K562 (cell line): ENCODE measurements around the gene FAM187B. TPM values are rescaled to one million over a fixed set of nuclear protein-coding genes. Genes with fewer than 3 reads are reported as not detected.

ENCODE experiments used
- ATAC-seq: fragments of 200-7000 bp; cut with Tn5 transposase; 3 replicates; pipeline ENCODE4 v1.9.1; 2020; ENCODE audit warnings: moderate library complexity
- BruUV-seq: library from RNA; stranded (reverse); fragments of 400-500 nt; replicated peaks from 2 replicates; lab custom pipeline; 2021; lab: Mats Ljungman, UMichigan
- CTCF ChIA-PET: fragments of 300-600 bp; formaldehyde crosslinking; extraction: SDS; loops from one replicate; lab custom pipeline; 2021; ENCODE audit warnings: low intra/inter-chr PET ratio; lab: Yijun Ruan, JAX
- POLR2A ChIA-PET: fragments of 300-600, 350-650 bp; sonication (Branson Sonifier 250); formaldehyde crosslinking; extraction: SDS; loops from one replicate; lab custom pipeline; 2021; ENCODE audit warnings: antibody characterized with exemption, inconsistent platforms; lab: Yijun Ruan, JAX
- DNase-seq, 4 experiments: peaks; one replicate each; pipeline versions ENCODE4 v3.0.0 to v3.0.0-alpha.2; 2011 to 2018; ENCODE audit warnings: low spot score in 3 of 4, mixed read lengths in 3 of 4; ENCODE audit errors: extremely low read depth in 1 of 4
- FAIRE-seq: peaks from 2 replicates; lab custom pipeline; 2011; peaks lifted over from hg19 to GRCh38; lab: Jason Lieb, UNC
- H2AFZ ChIP-seq: 2 replicates; pipeline ENCODE4 v1.6.0; 2011; ENCODE audit warnings: low read depth, low read length, control low read depth, inconsistent platforms
- H3K27ac ChIP-seq: fragments of 200-600 bp; 3 replicates; pipeline ENCODE4 v1.8.0; 2011; ENCODE audit warnings: low read depth, mild to moderate bottlenecking, control low read depth, inconsistent platforms, low read length, moderate library complexity, mixed read lengths; ENCODE audit errors: extremely low read depth
- H3K27me3 ChIP-seq, 2 experiments: fragments of 300-600 bp in 1 of 2; 2 replicates in 1 of 2; 3 replicates in 1 of 2; pipeline versions ENCODE4 v1.6.0 to v1.8.0; 2011; ENCODE audit warnings: inconsistent platforms in 2 of 2, low read length in 2 of 2, mild to moderate bottlenecking in 1 of 2, mixed read lengths in 1 of 2, moderate library complexity in 1 of 2; ENCODE audit not compliant: control insufficient read depth in 2 of 2, insufficient read depth in 2 of 2
- H3K36me3 ChIP-seq: fragments of 300-600 bp; 3 replicates; pipeline ENCODE4 v1.8.0; 2011; ENCODE audit warnings: mild to moderate bottlenecking, low read length, inconsistent platforms; ENCODE audit not compliant: control insufficient read depth, insufficient read depth
- H3K4me1 ChIP-seq, 2 experiments: fragments of 200-600 bp in 1 of 2; replicated peaks in 1 of 2; 2 replicates in 1 of 2; 3 replicates in 1 of 2; pipeline versions ENCODE4 v1.5.1 to v1.8.0; 2011; ENCODE audit warnings: inconsistent platforms in 2 of 2, low read length in 2 of 2, mild to moderate bottlenecking in 1 of 2, mixed read lengths in 1 of 2, moderate library complexity in 1 of 2; ENCODE audit not compliant: control insufficient read depth in 2 of 2, insufficient read depth in 2 of 2
- H3K4me2 ChIP-seq: 2 replicates; pipeline ENCODE4 v1.6.1; 2011; ENCODE audit warnings: low read length, control low read depth, inconsistent platforms, mixed read lengths; ENCODE audit not compliant: insufficient read depth
- H3K4me3 ChIP-seq: fragments of 200-600 bp; sonication (generic), shearing (Covaris generic); 2 replicates; pipeline ENCODE4 v1.5.1; 2016; ENCODE audit warnings: control low read depth, inconsistent platforms
- H3K79me2 ChIP-seq: fragments of 200-600 bp; 3 replicates; pipeline ENCODE4 v1.8.0; 2011; ENCODE audit warnings: low read length, inconsistent platforms; ENCODE audit not compliant: control insufficient read depth, insufficient read depth
- H3K9ac ChIP-seq, 2 experiments: 2 replicates each; pipeline versions ENCODE4 v1.6.0 to v1.6.1; 2011; ENCODE audit warnings: low read depth in 2 of 2, low read length in 2 of 2, control low read depth in 1 of 2, inconsistent platforms in 1 of 2, mild to moderate bottlenecking in 1 of 2, mixed read lengths in 1 of 2; ENCODE audit not compliant: insufficient read depth in 1 of 2
- H3K9me1 ChIP-seq: one replicate; pipeline ENCODE4 v1.6.0; 2011; ENCODE audit warnings: inconsistent platforms, mild to moderate bottlenecking, low read length, moderate library complexity; ENCODE audit not compliant: control insufficient read depth, insufficient read depth
- H3K9me3 ChIP-seq: replicated peaks from 2 replicates; pipeline ENCODE4 v1.5.1; 2011; ENCODE audit warnings: low read depth, low read length, inconsistent platforms; ENCODE audit not compliant: control insufficient read depth, insufficient read depth
- H4K20me1 ChIP-seq: replicated peaks from 2 replicates; pipeline ENCODE4 v1.6.1; 2011; ENCODE audit warnings: low read length, inconsistent platforms, mixed read lengths; ENCODE audit not compliant: control insufficient read depth, insufficient read depth
- CBX1 ChIP-seq: sonication (generic); IDR thresholded peaks from 2 replicates; pipeline ENCODE4 v1.6.1; 2016; ENCODE audit warnings: antibody characterized with exemption, low read depth, mild to moderate bottlenecking
- GTF2A2 ChIP-seq: IDR thresholded peaks from 2 replicates; pipeline ENCODE4 v1.6.1; 2016; ENCODE audit warnings: mild to moderate bottlenecking, missing genetic modification characterization, missing compliant biosample characterization
- KDM5B ChIP-seq: fragments of 200-600 bp; sonication (generic); IDR thresholded peaks from 2 replicates; pipeline ENCODE4 v1.6.1; 2012; ENCODE audit warnings: low read depth, mild to moderate bottlenecking, moderate library complexity, low read length, control low read depth, inconsistent platforms; ENCODE audit not compliant: insufficient replicate concordance
- KLF1 ChIP-seq: fragments of 450-650 bp; IDR thresholded peaks from 2 replicates; pipeline ENCODE4 v1.6.1; 2016; ENCODE audit warnings: missing genetic modification characterization, missing compliant biosample characterization
- RB1 ChIP-seq: fragments of 450-650 bp; IDR thresholded peaks from 2 replicates; pipeline ENCODE4 v1.6.1; 2017; ENCODE audit warnings: low read depth, mild to moderate bottlenecking
- SMAD2 ChIP-seq: fragments of 150-350 bp; IDR thresholded peaks from 2 replicates; pipeline ENCODE4 v1.6.1; 2014; ENCODE audit warnings: low read depth, mild to moderate bottlenecking, low read length
- ZNF354B ChIP-seq: fragments of 250-450 bp; sonication (Bioruptor Pico); IDR thresholded peaks from 2 replicates; pipeline ENCODE4 v1.4.0; 2020
- ZNF589 ChIP-seq: fragments of 200-800 bp; sonication (Bioruptor generic); IDR thresholded peaks from 2 replicates; pipeline ENCODE4 v1.6.1; 2016; ENCODE audit warnings: low read depth, missing genetic modification characterization, missing compliant biosample characterization
- WGBS: fragments of 100-300 bp; shearing (Covaris generic); methylation state at CpG from one replicate; pipeline ENCODE4 v1.1.6; 2016; ENCODE audit warnings: low coverage, mixed read lengths; ENCODE audit not compliant: insufficient coverage; ENCODE audit errors: missing lambda C conversion rate; 5-methylcytosine and 5-hydroxymethylcytosine counted together
- in situ Hi-C: fragments of 300-500 bp; cut with MboI; formaldehyde crosslinking; loops from 4 replicates; pipeline ENCODE4 v1.15.0; 2018; ENCODE audit warnings: inconsistent platforms, mixed read lengths
- intact Hi-C: fragments of 100-400 bp; cut with micrococcal nuclease; formaldehyde crosslinking; loops from 2 replicates; pipeline ENCODE4 v1.14.2; 2022
- polyA plus RNA-seq, 8 experiments: library from polyadenylated mRNA; depleted of rRNA in 4 of 8; stranded (reverse) in 5 of 8; unstranded in 3 of 8; fragments of >200 nt; fragmentation: Nextera tagmentation in 2 of 8; fragmentation: Illumina TruSeq in 1 of 8; extraction: Ambion mirVana in 2 of 8; extraction: Trizol in 1 of 8; gene quantifications; 2 replicates each; pipeline versions ENCODE4 v1.2.1 to v1.2.3, GENCODE V29; 2011 to 2014; ENCODE audit warnings: inconsistent platforms in 1 of 8, missing spikeins in 1 of 8
- total RNA-seq, 7 experiments: library from RNA; depleted of rRNA in 6 of 7; stranded (reverse); fragments of >200 nt in 6 of 7; fragmentation: Illumina TruSeq in 2 of 7; extraction: Trizol in 2 of 7; gene quantifications; 2 replicates each; pipeline versions ENCODE4 v1.2.1 to v1.2.3, GENCODE V29; 2011 to 2021; ENCODE audit warnings: low replicate concordance in 1 of 7
- TF ChIP-seq, protein P1 (sequence below), 2 experiments: fragments of 450-650 bp in 1 of 2; sonication (generic) in 1 of 2; formaldehyde crosslinking; conservative IDR thresholded peaks; 2 replicates each; pipeline versions ENCODE4 v1.4.0 to v1.8.1; 2020 to 2022; ENCODE audit warnings: mild to moderate bottlenecking in 1 of 2, missing genetic modification reagents in 1 of 2

The FAM187B gene
- total and polyA plus RNA-seq, 9 of the 15 experiments (the other 6 are each of a cell fraction or from before 2014, with no cell fraction given): 0.04 to 0.09 TPM; not detected in 7

DNA sequence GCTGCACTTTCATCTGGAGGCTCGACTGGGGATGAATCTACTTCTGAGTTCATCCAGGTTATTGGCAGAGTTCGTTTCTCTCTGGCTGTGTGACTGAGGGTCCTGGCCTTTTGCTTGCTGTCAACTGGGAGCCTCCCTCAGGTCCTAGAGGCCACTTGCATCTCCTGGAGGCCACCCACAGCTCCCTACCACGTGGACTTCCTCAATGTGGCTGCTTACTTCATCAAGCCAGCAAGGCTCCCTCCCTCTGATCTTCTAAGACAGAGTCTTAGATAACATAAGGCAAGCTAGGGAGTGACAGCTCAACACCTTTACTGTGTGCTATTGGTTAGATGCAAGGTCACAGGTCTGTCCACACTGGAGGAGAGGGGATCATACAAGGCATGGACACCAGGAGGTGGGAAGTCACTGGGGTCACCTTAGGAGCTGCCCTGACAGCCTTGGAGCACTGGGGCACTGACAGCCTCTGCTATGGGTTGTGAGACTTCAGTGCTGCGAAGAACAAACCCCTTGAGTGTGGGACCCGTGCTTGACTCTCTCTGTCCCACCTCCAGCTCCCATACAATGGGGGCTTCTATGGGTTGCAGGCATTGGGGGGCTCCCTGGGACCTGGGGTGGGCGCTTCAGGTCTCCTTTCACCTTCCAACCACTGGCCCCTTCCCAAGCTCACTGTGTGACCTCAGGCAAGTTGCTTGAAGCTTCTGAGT lies 5.3 kb downstream of the FAM187B start (continued):
- TF ChIP-seq KDM5B (no peak), GTF2A2 (no peak), KLF1 (tag) (no peak), ZNF354B (no peak), SMAD2 (no peak), RB1 (no peak), ZNF589 (no peak)
- TF ChIP-seq, protein P1, sequence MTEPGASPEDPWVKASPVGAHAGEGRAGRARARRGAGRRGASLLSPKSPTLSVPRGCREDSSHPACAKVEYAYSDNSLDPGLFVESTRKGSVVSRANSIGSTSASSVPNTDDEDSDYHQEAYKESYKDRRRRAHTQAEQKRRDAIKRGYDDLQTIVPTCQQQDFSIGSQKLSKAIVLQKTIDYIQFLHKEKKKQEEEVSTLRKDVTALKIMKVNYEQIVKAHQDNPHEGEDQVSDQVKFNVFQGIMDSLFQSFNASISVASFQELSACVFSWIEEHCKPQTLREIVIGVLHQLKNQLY (CRISPR knock-in tag; conservative IDR thresholded peaks at IDR 0.05): no peak

DNA sequence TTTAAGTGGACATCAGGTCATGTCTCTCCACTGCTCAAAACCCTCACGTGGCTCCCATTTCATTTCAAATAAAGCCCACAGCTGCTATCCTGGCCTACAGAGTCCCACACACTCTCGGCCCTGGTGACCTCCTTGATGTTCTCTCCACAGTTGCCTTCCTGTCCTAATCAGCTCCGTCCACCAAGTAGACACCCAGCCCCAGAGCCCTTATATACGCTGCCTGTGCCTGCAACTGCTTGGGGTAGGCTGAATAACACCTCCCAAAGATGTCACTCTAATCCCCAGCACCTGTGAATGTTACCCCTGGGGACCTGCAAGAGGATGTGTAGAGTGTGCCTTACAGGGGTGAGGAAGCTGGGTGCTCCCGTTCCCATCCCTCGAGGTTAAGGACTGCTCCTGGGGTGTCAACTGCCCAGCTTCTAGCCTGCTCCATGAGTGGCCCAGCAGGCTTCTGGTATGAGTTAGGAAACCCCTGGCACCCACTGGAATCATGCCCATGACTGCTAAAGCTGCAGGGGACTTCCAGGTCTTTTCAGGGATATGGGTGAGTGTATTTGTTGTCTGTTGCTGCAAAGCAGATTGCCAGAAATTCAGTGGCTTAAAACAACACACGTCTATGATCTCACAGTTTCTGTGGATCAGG lies 6.0 kb downstream of the FAM187B start:
- Histone ChIP-seq H3K4me1 (peaks cover 26 to 29% of the 10 kb centered on the region in 2 experiments), H3K9me1 (no peaks in the 10 kb centered on the region), H3K4me2 (no peak overlapping the region), H3K9ac (no peak overlapping the region), H4K20me1 (no peaks in the 10 kb centered on the region), H3K27me3 (no peaks in the 10 kb centered on the region), H3K9me3 (peaks cover 27% of the 10 kb centered on the region), H3K4me3 (no peak overlapping the region), H3K79me2 (no peaks in the 10 kb centered on the region), H3K36me3 (no peaks in the 10 kb centered on the region), H2AFZ (peak overlapping the region; percentile 14), H3K27ac (no peak overlapping the region)
- TF ChIP-seq KDM5B: no peak
- TF ChIP-seq CBX1: peak; percentile 6; the same call in 1 of the 2 replicates
- in situ Hi-C loops (no loop called here), intact Hi-C loops (no loop called here)
- FAIRE-seq: no peak
- ChIA-PET POLR2A (interaction anchor here (0.6 kb wide), 1 partner anchor 344 kb away, joined by 5 read pairs; no protein-coding TSS in a partner anchor), CTCF (no interaction called here)
- no TSS peak for BruUV-seq
- ATAC-seq: no peak
- 80% methylated on average over 7 of the region's 7 CpGs for WGBS
- no peak for DNase-seq
